ENCODE measurements around the gene MSS51. TPM values are rescaled to one million over a fixed set of nuclear protein-coding genes. Genes with fewer than 3 reads are reported as not detected.
A peak's percentile ranks its signal among the peaks of the same experiment; 100 is the strongest.
"Not testable (repeated sequence)": the region's sequence is repeated elsewhere in the genome, so short reads cannot be mapped to it uniquely, and the experiment has no call there.

The MSS51 gene
- polyA plus RNA-seq, 3 donors, result 1.7 to 1.8 (median 1.8) TPM

DNA sequence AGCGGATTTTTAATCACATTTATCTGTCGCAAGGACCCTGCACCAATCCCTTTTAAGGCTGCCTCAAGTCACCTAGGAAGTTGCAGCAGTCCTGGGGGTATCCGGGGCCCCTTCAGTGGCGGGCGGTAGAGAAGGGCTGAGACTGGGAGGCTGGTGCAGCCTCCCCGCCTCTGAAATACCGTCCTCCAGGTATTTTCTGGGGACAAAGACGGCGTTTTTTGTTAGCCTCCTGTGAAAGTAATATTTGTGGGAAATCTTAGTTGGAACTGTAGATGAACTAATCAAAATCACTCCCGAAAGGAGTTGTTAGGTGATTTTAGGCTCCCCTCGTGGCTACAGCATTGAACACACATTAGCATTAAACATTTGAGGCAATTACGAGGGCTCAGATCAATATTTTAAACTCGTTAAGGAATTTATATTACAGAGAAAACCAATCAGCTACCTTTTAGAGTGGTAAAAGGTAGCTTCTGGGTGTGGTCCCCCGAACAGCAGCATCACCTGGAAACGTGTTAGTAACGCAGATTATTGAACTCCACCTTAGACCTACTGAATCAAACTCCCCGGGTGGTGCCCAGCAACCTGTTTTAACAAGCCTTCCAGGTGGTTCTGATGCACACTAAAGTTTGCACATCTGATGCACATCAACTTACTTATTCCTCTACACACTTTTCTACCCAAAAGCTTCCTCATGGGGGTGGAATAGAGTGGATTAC is 19.0 kb downstream of the MSS51 start:
- no peak for DNase-seq (ENCODE audit: low read depth in 3 of 3, low spot score in 2 of 3)

DNA sequence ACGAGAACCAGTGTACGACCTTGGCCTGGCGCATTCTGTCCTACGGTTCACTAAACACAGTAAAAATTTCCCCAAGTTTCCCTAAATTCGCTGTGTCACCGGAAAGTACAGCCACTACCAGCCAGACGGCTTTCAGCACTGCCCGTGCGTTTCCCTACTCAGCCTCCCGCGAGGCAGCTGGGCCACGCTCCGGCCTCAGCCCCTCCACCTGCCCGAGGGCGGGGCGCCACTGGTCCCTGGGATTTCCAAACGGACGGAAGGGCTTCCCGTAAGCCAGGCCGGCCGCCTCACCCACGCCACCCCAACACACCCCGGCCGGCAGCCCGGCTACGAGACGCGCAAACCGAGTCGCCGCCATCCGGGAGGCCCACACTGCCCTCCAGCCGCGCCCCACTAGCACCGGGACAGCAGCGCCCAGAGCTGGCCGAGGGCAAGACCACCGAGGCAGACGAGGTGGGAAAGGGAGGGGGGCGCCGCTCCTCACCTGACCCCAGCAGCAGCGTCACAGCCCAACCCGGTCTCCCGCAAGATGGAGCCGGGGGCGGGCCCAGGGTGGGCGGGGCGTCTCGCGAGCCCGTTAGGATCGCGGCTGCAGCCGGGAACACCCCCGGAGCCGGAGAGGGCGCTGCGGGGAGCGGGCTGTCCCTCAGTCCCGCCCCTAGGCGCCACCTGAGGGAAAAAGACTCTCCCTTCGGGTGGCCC is 19.7 kb downstream of the MSS51 start, which contains the start of gene ANXA7:
Gene ANXA7 (minus strand): TSS at position 531 of the 702 bp plus-strand sequence. CDS start 13,202 bp downstream, outside the sequence.
- DNase-seq (ENCODE audit: low read depth in 3 of 3, low spot score in 2 of 3), result peak; percentile 75 to 89 (median 81)

DNA sequence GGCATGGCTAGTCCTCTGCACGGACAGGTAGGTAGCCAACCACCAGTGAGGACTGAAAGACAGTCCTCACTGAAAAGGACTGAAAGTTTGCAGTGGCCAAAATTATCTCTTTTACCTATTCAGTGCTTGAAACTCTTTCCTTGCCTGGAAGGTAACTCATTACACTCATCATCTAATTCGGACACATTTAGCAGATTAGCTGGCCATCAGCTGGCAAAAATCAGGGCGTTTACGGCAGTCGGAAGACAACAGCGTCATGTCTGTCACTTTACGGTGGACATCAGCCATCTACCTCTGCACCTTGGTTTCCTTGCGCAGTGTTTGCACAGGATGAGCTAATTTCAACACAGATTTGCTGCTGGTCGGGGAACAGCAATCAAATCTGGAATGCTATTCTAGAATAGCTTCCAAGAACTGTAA is 20.2 kb downstream of the MSS51 start:
- peak; percentile 45 to 61 (median 53) for DNase-seq (ENCODE audit: low read depth in 3 of 3, low spot score in 2 of 3)

DNA sequence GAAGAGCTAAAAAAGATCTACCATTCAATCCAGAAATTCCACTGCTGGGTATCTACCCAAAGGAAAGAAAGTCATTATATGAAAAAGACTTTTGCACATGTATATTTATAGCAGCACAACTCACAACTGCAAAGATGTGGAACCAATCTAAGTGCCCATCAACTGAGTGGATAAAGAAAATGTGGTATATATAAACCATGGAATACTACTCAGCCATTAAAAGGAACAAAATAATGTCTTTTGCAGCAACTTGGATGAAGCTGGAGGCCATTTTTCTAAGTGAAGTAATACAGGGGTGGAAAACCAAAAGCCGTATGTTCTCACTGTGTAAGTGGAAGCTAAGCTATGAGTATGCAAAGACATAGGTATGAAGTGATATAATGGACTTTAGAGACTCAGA is 22.5 kb downstream of the MSS51 start:
- no peak for DNase-seq (ENCODE audit: low read depth in 3 of 3, low spot score in 2 of 3)

DNA sequence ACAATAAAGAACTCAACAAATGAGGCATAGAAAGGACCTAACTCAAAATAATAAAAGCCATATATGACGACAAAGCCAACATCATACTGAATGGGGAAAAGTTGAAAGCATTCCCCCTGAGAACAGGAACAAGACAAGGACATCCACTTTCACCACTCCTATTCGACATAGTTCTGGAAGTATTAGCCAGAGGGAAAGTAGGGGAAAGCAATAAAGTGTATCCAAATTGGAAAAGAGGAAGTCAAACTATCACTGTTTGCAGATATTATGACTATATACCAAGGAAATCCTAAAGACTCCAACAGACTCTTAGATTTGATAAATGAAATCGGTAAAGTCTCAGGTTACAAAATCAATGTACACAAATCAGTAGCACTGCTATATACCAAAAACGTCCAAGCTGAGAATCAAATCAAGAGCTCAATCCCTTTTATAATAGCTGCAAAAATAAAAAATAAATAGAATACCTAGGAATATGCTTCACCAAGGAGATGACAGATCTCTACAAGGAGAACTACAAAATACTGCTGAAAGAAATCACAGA is 24.3 kb downstream of the MSS51 start:
- DNase-seq (ENCODE audit: low read depth in 3 of 3, low spot score in 2 of 3), result no peak

DNA sequence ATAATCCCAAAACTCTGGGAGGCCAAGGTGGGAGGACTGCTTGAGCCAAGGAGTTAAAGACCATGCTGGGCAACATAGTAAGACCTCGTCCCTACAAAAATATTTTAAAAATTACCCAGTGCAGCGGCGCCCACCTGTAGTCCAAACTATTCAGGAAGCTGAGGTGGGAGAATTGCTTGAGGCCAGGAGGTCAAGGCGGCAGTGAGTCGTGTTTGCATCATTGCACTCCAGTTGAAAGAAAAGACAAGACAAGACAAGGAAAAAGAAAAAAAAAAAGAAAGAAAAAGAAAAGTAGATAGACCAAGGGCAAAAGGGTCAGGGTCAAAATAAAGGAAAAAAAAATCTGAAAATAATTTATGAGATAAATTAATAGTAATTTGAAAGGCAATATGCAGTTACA is 25.3 kb downstream of the MSS51 start:
- no peak for DNase-seq (ENCODE audit: low read depth in 3 of 3, low spot score in 2 of 3)

DNA sequence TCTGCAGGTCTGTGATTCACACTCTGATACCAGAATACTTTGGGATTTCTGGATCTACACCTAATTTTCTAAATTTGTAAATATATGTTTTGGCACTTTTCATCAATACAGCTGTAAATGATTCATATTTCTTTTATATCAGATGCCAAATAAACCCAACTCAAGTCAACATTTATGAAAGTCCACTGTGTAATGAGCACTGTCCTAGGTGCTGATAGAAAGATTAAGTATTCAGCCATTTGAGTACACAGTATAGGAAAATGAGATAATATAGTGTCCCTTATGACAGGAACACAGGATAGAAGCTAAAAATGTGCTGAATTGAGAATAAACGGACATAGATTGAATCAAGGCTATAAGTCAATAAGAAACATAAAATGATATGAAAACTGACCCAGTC is 25.9 kb downstream of the MSS51 start:
- no peak for DNase-seq (ENCODE audit: low read depth in 3 of 3, low spot score in 2 of 3)

DNA sequence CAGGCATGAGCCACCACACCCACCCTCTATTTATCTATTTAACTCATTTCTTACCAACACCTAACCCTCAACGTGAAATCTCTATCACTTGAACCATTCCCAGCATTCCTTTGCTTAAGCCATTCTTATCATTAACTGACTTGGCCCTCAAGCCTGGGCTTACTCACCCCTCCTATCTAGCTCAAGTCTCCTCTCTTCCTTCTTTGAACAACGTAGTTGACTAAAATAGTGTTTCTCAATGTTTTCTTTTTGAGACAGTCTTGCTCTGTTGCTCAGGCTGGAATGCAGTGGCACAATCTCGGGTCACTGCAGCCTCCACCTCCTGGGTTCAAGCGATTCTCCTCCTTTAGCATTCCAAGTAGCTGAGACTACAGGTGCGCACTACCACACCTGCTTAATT is 26.5 kb downstream of the MSS51 start:
- DNase-seq (ENCODE audit: low read depth in 3 of 3, low spot score in 2 of 3), result no peak

DNA sequence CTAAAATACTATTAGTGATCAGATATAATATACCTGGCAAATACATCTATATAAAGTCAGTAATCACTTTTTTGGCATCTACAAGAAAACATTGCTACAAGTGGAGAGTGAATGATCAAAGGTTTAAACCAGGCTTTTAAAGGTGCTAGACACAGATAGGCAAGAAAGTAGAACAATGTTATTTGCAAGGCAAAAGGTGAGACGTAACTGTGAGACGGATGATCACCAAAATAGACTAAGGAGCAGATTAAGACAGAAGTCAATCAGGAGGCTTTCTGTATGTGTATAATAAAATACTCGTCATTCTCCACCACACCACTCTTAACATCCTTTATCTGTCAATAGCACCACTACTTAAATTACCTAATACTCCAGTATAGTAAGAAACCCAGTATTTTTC is 27.8 kb downstream of the MSS51 start:
- DNase-seq (ENCODE audit: low read depth in 3 of 3, low spot score in 2 of 3), result no peak

DNA sequence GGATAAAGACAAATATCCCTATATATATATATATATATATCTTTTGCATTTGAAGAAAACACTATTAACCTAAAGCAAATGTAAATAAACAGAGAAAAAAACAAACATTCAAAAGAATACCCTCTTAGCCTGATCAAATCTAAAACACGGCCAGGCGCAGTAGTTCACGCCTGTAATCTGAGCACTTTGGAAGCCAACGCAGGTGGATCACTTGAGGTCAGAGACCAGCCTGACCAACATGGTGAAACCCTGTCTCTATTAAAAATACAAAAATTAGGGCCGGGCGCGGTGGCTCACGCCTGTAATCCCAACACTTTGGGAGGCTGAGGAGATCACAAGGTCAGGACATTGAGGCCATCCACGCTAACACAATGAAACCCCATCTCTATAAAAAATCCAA is 28.7 kb downstream of the MSS51 start:
- DNase-seq (ENCODE audit: low read depth in 3 of 3, low spot score in 2 of 3), result no peak

DNA sequence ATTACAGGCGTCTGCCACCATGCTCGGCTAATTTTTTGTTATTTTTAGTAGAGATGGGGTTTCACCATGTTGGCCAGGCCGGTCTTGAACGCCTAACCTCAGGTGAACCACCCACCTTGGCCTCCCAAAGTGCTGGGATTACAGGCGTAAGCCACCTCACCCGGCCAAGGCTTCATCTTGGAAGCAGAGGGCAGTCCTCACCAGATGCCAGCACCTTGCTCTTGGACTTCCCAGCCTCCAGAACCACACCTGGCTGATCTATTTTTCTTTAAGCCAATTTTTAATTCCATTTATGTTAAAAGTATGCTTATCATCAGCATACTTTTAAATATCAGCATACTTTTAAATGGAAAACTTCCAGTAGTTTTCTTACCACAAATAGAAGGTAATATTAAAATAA is 31.7 kb downstream of the MSS51 start:
- no peak for DNase-seq (ENCODE audit: low read depth in 3 of 3, low spot score in 2 of 3)

DNA sequence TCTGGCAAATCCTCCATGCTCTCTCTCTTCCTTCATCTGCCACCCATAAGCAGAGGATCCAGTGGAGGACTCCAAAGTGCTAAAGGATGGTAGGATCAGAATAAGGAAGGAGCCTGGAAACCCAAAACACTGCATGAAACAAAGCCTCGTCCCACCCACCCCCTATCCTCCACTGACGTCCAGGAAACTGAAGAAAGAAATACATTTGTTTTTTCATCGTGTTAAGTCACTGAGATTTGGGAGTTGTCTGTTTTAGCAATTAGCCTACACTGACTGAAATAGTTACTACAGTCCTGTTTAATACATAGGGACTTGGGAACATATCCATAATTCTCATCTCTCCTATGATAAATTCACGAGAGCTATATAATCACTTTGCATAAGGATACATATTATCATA is 34.3 kb downstream of the MSS51 start:
- no peak for DNase-seq (ENCODE audit: low read depth in 3 of 3, low spot score in 2 of 3)

DNA sequence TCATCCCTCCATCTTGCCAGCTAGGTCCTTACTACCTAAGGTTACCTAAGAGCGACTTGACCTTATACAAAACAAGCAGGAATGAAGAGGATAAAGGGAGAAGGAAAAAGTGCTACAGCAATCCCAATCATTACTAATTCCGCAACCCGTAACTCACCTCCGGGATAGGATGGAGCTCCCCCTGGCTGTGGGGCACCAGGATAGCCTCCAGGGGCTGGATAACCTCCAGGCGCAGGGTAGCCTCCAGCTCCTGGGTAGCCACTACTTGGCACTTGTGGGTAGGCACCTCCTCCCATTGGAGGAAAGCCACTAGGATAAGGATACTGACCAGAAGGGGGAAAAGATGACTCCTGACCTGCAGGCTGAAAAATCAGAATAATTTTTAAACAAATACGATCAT is 35.3 kb downstream of the MSS51 start:
- DNase-seq (ENCODE audit: low read depth in 3 of 3, low spot score in 2 of 3), result no peak

DNA sequence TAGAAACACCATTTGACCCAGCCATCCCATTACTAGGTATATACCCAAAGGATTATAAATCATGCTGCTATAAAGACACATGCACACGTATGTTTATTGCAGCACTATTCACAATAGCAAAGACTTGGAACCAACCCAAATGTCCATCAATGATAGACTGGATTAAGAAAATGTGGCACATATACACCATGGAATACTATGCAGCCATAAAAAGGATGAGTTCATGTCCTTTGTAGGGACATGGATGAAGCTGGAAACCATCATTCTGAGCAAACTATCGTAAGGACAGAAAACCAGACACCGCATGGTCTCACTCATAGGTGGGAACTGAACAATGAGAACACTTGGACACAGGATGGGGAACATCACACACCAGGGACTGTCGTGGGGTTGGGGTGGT is 39.0 kb downstream of the MSS51 start:
- DNase-seq (ENCODE audit: low read depth in 3 of 3, low spot score in 2 of 3), result not testable (repeated sequence)

DNA sequence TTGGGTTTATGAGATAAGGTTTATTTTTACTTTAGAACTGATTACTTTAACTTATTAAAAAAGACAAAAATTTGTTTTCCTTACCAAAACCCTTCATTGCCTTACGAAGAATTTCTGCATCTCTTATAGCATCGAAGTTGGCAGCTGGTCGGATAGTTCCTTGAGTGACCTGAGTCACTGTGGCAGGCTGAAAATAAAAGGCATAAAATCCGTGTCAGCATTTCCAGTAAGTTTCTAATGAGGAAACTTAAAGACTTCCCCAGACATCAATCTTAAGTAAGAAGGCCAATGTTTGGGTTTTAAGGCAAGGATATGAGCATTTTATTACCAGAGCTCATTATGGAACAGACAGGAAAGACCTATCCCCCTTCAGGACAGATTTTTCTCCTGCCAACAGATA is 45.1 kb downstream of the MSS51 start:
- no peak for DNase-seq (ENCODE audit: low read depth in 3 of 3, low spot score in 2 of 3)

DNA sequence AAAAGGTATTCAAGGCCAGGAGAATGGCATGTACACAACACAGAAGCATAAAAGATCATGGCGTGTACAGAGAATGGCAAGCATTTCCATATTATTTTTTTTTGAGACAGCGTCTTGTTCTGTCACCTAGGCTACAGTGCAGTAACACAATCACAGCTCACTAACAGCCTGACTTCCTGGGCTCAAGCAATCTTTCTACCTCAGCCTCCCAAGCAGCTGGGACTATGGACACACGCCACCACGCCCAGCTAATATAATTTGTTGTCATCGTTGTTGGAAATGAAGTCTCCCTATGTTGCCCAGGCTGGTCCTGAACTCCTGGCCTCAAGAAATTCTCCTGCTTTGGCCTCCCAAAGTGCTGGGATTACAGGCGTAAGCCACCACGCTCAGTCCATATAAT is 46.8 kb downstream of the MSS51 start:
- DNase-seq (ENCODE audit: low read depth in 3 of 3, low spot score in 2 of 3), result no peak

DNA sequence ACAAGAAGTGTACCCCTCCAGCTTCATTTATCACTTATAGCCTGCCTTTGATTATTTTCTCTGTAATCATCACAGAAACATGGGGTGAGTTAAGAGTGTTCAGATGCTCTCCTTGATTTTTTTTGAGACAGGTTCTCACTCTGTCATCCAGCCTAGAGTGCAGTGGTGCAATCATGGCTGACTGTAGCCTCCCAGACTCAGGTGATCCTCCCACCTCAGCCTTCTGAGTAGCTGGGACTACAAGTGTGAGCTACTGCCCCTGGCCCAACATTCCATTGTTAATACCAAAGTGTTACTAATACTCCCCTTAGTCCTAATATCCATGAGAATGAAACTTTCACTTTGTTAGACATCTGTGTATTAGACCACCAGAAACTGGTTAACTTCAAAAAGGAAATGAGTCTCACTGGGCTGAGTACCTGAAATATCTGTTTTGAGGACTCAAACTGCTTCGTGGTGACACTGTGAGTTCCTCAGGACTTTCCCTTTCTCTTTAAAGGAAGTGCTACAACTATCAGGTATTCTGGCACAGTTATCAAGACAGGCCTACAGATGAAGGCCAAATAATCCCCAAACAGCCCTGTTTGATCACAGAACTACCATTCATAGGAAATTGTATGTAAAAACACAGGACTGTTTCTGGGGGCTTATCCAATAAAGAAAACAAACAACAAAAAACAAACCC is 54.2 kb downstream of the MSS51 start:
- no peak for DNase-seq (ENCODE audit: low read depth in 3 of 3, low spot score in 2 of 3)

DNA sequence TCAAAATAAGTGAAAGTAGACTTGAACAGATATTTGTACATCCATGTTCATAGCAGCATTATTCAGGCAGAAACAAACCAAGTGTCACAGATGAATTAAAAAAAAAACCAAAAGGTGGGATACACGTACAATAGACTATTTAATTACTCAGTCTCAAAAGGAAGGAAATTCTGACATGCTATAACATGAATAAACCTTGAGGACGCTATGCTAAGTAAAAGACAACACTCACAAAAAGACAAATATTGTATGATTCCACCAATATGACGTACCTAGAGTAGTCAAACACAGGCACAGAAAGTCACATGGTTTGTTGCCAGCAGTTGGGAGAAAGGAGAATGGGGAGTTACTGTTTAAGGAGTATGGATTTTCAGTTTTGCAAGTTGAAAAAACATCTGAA is 56.7 kb downstream of the MSS51 start:
- DNase-seq (ENCODE audit: low read depth in 3 of 3, low spot score in 2 of 3), result no peak
